Measurements from ENCODE around the gene NMNAT3. TPM values are rescaled to one million over a fixed set of nuclear protein-coding genes. Genes with fewer than 3 reads are reported as not detected.
"Not testable (repeated sequence)": the region's sequence is repeated elsewhere in the genome, so short reads cannot be mapped to it uniquely, and the experiment has no call there.

NMNAT3 gene
- total RNA-seq, 2 donors from 2014 or later = 3.0 to 14.1 TPM

DNA sequence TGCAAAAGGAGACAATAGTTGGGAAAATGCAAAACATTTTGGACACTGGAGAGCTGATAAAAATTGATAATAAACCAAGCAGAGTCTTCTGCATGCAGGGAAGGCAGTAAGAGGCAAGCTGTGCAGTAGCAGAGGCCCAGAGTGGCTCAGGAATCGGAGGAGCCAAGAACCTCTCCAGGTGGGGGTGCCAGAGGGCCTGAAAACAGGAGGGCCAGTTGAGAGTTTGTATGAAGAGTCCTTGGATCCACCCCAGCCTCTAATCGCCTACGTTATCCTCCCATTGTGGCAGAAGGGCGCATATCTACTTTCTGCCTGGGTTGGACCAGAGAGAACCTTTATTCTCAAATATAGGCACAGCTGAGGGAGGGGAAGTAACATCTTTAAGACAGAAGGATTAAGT lies 89.3 kb downstream of the NMNAT3 start:
- TF ChIP-seq, protein P1, sequence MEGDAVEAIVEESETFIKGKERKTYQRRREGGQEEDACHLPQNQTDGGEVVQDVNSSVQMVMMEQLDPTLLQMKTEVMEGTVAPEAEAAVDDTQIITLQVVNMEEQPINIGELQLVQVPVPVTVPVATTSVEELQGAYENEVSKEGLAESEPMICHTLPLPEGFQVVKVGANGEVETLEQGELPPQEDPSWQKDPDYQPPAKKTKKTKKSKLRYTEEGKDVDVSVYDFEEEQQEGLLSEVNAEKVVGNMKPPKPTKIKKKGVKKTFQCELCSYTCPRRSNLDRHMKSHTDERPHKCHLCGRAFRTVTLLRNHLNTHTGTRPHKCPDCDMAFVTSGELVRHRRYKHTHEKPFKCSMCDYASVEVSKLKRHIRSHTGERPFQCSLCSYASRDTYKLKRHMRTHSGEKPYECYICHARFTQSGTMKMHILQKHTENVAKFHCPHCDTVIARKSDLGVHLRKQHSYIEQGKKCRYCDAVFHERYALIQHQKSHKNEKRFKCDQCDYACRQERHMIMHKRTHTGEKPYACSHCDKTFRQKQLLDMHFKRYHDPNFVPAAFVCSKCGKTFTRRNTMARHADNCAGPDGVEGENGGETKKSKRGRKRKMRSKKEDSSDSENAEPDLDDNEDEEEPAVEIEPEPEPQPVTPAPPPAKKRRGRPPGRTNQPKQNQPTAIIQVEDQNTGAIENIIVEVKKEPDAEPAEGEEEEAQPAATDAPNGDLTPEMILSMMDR (IDR thresholded peaks at IDR 0.05) = no peak
- ATAC-seq (ENCODE audit: insufficient number of reproducible peaks, low FRiP score, low read depth) (no peak), DNase-seq (ENCODE audit: low spot score) (no peak)

GRCh38 chr3:139587797-139588196 lies 90.0 kb downstream of the NMNAT3 start:
- Histone ChIP-seq H3K27ac (no peak overlapping the region), H3K4me3 (no peak overlapping the region), H3K27me3 (replicated peaks; ENCODE audit: insufficient read depth) (no peaks in the 10 kb centered on the region), H3K4me1 (ENCODE audit: control insufficient read depth in 1 of 2, low read depth in 2 of 2) (no peaks in the 10 kb centered on the region), H3K36me3 (no peaks in the 10 kb centered on the region), H3K9me3 (no peaks in the 10 kb centered on the region)
- TF ChIP-seq, protein P1 (IDR thresholded peaks at IDR 0.05) = no peak
- DNase-seq (ENCODE audit: low spot score) (no peak), ATAC-seq (ENCODE audit: insufficient number of reproducible peaks, low FRiP score, low read depth) (no peak)

More for the DNA sequence above, 89.3 kb downstream of the NMNAT3 start:
- no peaks in the 10 kb centered on the region for H3K36me3 ChIP-seq
- no peaks in the 10 kb centered on the region for H3K4me1 ChIP-seq (ENCODE audit: control insufficient read depth in 1 of 2, low read depth in 2 of 2)
- H3K27ac ChIP-seq = no peak overlapping the region
- H3K4me3 ChIP-seq = no peak overlapping the region
- H3K9me3 ChIP-seq = no peaks in the 10 kb centered on the region
- H3K27me3 ChIP-seq (replicated peaks; ENCODE audit: insufficient read depth) = no peaks in the 10 kb centered on the region

DNA sequence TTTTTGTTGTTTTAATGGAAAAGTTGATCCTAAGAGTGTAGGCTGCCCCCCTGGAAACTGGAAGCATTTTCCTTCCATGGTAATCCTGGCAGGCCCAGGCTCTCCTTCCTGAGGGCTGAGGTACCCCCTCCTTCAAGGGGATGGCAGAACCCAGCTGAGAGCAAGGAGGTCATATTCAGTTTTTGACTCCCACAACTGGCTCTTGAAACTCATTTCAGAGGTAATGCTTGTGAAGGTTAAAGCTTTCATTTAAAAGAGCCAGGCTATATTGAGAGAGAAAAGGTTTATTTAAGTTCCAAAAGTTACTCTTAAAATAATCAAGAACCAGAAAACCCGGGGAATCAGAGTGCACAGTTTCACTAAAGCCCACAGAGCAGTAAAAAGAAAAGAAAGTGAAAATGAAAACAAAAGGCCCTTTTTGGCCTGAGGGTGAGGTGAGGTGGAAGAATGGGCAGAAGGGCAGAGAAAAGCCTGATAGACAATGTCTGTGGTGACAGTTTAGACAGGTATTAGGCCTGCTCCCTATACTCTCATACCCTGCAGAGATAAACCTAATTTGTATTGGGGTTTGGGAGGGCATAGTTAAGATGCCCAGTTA lies 91.3 kb downstream of the NMNAT3 start:
- H3K27ac ChIP-seq = no peak overlapping the region
- H3K36me3 ChIP-seq = no peaks in the 10 kb centered on the region
- no peaks in the 10 kb centered on the region for H3K4me1 ChIP-seq (ENCODE audit: control insufficient read depth in 1 of 2, low read depth in 2 of 2)
- H3K9me3 ChIP-seq = no peaks in the 10 kb centered on the region
- no peak overlapping the region for H3K4me3 ChIP-seq
- DNase-seq (ENCODE audit: low spot score) = no peak
- TF ChIP-seq, protein P1 (IDR thresholded peaks at IDR 0.05) = no peak
- no peaks in the 10 kb centered on the region for H3K27me3 ChIP-seq (replicated peaks; ENCODE audit: insufficient read depth)
- no peak for ATAC-seq (ENCODE audit: insufficient number of reproducible peaks, low FRiP score, low read depth)

DNA sequence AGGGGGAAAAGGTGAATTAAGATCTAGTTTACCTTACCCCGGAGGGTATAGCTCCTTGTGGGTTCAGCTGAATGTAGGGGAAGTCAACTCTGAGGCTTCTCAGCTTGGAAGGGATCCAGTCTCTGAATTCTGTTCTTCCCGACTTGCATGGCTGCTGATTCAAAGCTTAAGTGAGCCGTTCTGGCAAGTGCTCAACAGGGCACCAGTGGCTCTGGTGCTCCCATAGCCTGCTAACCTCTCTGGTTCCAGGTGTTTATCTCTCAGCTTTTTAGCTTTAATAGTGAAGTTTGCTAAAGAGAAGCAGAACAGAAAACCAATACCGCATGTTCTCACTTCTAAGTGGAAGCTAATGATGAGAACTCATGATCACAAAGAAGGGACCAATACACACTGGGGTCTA lies 92.0 kb downstream of the NMNAT3 start:
- DNase-seq (ENCODE audit: low spot score) (no peak), ATAC-seq (ENCODE audit: insufficient number of reproducible peaks, low FRiP score, low read depth) (no peak)
- H3K9me3 ChIP-seq = no peaks in the 10 kb centered on the region
- no peak overlapping the region for H3K4me3 ChIP-seq
- H3K4me1 ChIP-seq (ENCODE audit: control insufficient read depth in 1 of 2, low read depth in 2 of 2) = no peaks in the 10 kb centered on the region
- no peaks in the 10 kb centered on the region for H3K27me3 ChIP-seq (replicated peaks; ENCODE audit: insufficient read depth)
- H3K27ac ChIP-seq = no peak overlapping the region
- no peaks in the 10 kb centered on the region for H3K36me3 ChIP-seq
- TF ChIP-seq, protein P1 (IDR thresholded peaks at IDR 0.05) = no peak

DNA sequence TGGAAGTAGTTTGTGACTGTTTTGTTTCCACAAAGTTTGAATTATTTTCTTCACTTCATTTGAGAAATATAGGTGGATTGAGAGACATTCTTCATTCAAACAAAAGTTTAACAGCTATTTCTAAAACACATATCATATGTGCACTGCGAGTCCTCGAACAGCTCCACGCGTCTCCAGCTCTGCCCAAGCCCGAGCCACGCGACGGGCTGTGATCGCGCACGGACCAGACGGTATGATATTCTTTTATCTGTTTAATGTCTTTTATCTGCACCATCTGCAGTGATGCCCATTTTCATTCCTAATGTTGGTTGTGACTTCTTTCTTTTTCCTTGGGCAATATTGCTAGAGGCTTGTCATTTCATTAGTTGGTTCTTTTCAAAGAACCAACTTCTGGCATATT lies 94.1 kb downstream of the NMNAT3 start:
- H3K27me3 ChIP-seq (replicated peaks; ENCODE audit: insufficient read depth); H3K9me3 ChIP-seq; DNase-seq (ENCODE audit: low spot score); ATAC-seq (ENCODE audit: insufficient number of reproducible peaks, low FRiP score, low read depth); H3K36me3 ChIP-seq; H3K4me1 ChIP-seq (ENCODE audit: control insufficient read depth in 1 of 2, low read depth in 2 of 2); H3K27ac ChIP-seq; H3K4me3 ChIP-seq: not testable (repeated sequence)

DNA sequence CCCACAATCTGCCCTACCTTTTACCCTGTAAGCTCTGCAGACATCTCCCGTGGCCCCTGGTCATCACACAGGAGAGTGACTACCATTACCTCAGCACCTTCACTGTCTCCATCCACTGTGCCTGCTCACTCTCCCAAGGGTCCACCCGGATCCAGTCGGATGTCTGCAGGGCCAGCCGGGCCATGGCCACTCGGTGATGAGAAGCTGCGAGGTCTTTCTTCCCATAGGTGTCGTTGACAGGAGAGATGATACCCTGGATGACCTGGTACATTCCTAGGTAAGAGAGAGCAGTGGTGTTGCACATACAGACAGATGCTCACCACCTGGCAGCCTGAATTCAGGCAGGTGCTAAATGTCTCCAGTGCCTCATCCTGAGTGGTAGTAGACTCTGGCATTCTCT lies 99.0 kb downstream of the NMNAT3 start:
- TF ChIP-seq, protein P1 (IDR thresholded peaks at IDR 0.05) = no peak
- H3K4me3 ChIP-seq = no peak overlapping the region
- no peak for DNase-seq (ENCODE audit: low spot score)
- H3K27me3 ChIP-seq (replicated peaks; ENCODE audit: insufficient read depth) = no peaks in the 10 kb centered on the region
- no peak overlapping the region for H3K27ac ChIP-seq
- H3K9me3 ChIP-seq = no peaks in the 10 kb centered on the region
- H3K4me1 ChIP-seq (ENCODE audit: control insufficient read depth in 1 of 2, low read depth in 2 of 2) = peaks cover 0 to 1% of the 10 kb centered on the region in 2 donors
- ATAC-seq (ENCODE audit: insufficient number of reproducible peaks, low FRiP score, low read depth) = no peak
- no peaks in the 10 kb centered on the region for H3K36me3 ChIP-seq

Data from thoracic aorta (tissue), 2 donors.